HepG2 (cell line): ENCODE data around the gene ABCA2. TPM values are rescaled to one million over a fixed set of nuclear protein-coding genes. Genes with fewer than 3 reads are reported as not detected.

ENCODE experiments used
- ATAC-seq: fragments of 200-7000 bp; cut with Tn5 transposase; 3 replicates; pipeline ENCODE4 v1.9.1; 2020; ENCODE audit warnings: mild to moderate bottlenecking, moderate library complexity
- BruUV-seq: library from RNA; stranded (reverse); fragments of 400-500 nt; replicated peaks from 2 replicates; lab custom pipeline; 2021; lab: Mats Ljungman, UMichigan
- CTCF ChIA-PET: fragments of 300-600 bp; formaldehyde crosslinking; extraction: SDS; loops from one replicate; lab custom pipeline; 2021; ENCODE audit warnings: low total read pairs, inconsistent platforms, low intra/inter-chr PET ratio; lab: Yijun Ruan, JAX
- POLR2A ChIA-PET: fragments of 350-600 bp; sonication (Branson Sonifier 250); formaldehyde crosslinking; loops from one replicate; lab custom pipeline; 2020; ENCODE audit warnings: antibody characterized with exemption, inconsistent platforms; lab: Yijun Ruan, JAX
- DNase-seq: peaks from one replicate; pipeline ENCODE4 v3.0.0-alpha.2; 2015; ENCODE audit warnings: low spot score
- FAIRE-seq: peaks from 3 replicates; lab custom pipeline; 2011; peaks lifted over from hg19 to GRCh38; lab: Jason Lieb, UNC
- H2AFZ ChIP-seq: one replicate; pipeline ENCODE4 v1.6.1; 2011; ENCODE audit warnings: low read length, inconsistent platforms
- H3K27ac ChIP-seq: fragments of 300-600 bp; 3 replicates; pipeline ENCODE4 v1.8.0; 2011; ENCODE audit warnings: mixed run types, mild to moderate bottlenecking, mixed read lengths, low read length, inconsistent platforms; ENCODE audit not compliant: insufficient read depth; ENCODE audit errors: extremely low read length
- H3K27me3 ChIP-seq, 2 experiments: fragments of 200-600 bp in 1 of 2; 2 replicates in 1 of 2; 3 replicates in 1 of 2; pipeline versions ENCODE4 v1.6.0 to v1.8.0; 2011; ENCODE audit warnings: low read length in 2 of 2, mild to moderate bottlenecking in 2 of 2, moderate library complexity in 2 of 2, inconsistent platforms in 1 of 2; ENCODE audit not compliant: insufficient read depth in 2 of 2, control insufficient read depth in 1 of 2
- H3K36me3 ChIP-seq, 2 experiments: fragments of 200-600 bp in 1 of 2; replicated peaks in 1 of 2; 2 replicates in 1 of 2; 3 replicates in 1 of 2; pipeline versions ENCODE4 v1.5.1 to v1.8.0; 2011; ENCODE audit warnings: low read length in 2 of 2, inconsistent platforms in 1 of 2; ENCODE audit not compliant: insufficient read depth in 2 of 2, control insufficient read depth in 1 of 2
- H3K4me1 ChIP-seq: 2 replicates; pipeline ENCODE4 v1.5.1; 2012; ENCODE audit warnings: low read length, inconsistent platforms; ENCODE audit not compliant: insufficient read depth
- H3K4me2 ChIP-seq: 2 replicates; pipeline ENCODE4 v1.6.0; 2011; ENCODE audit warnings: low read depth, low read length, inconsistent platforms
- H3K4me3 ChIP-seq, 3 experiments: fragments of 200-600 bp in 1 of 3; sonication (generic), shearing (Covaris generic) in 1 of 3; replicated peaks in 1 of 3; 2 replicates each; pipeline ENCODE4 v1.5.1; 2011 to 2016; ENCODE audit warnings: low read length in 3 of 3, inconsistent platforms in 2 of 3, low read depth in 2 of 3, mild to moderate bottlenecking in 2 of 3, control low read depth in 1 of 3, mixed read lengths in 1 of 3; ENCODE audit not compliant: insufficient read depth in 1 of 3
- H3K79me2 ChIP-seq: one replicate; pipeline ENCODE4 v1.6.1; 2011; ENCODE audit warnings: low read length, inconsistent platforms; ENCODE audit not compliant: insufficient read depth
- H3K9ac ChIP-seq: 2 replicates; pipeline ENCODE4 v1.6.0; 2011; ENCODE audit warnings: mild to moderate bottlenecking, low read depth, low read length, inconsistent platforms; ENCODE audit not compliant: insufficient read depth
- H3K9me3 ChIP-seq: 2 replicates; pipeline ENCODE4 v1.5.1; 2012; ENCODE audit warnings: mild to moderate bottlenecking, low read length
- H4K20me1 ChIP-seq: 2 replicates; pipeline ENCODE4 v1.6.0; 2011; ENCODE audit warnings: inconsistent platforms, mild to moderate bottlenecking, low read length, moderate library complexity; ENCODE audit not compliant: insufficient read depth
- CTCF ChIP-seq: sonication (generic); formaldehyde crosslinking; IDR thresholded peaks from 2 replicates; pipeline ENCODE4 v1.5.0; 2020; ENCODE audit warnings: mild to moderate bottlenecking, missing genetic modification reagents, moderate library complexity
- ETV5 ChIP-seq: IDR thresholded peaks from 2 replicates; pipeline ENCODE4 v1.6.1; 2018; ENCODE audit warnings: missing biosample characterization, missing genetic modification reagents, inconsistent platforms, borderline replicate concordance
- GABPB1 ChIP-seq: IDR thresholded peaks from 2 replicates; pipeline ENCODE4 v1.6.1; 2016; ENCODE audit warnings: mild to moderate bottlenecking, missing genetic modification reagents, moderate library complexity, missing compliant biosample characterization
- TCF7 ChIP-seq: sonication (generic); IDR thresholded peaks from 2 replicates; pipeline ENCODE4 v1.6.1; 2016; ENCODE audit warnings: antibody characterized with exemption, low read depth
- ZNF777 ChIP-seq: sonication (generic); formaldehyde crosslinking; IDR thresholded peaks from 2 replicates; pipeline ENCODE4 v1.4.0; 2020; ENCODE audit warnings: missing genetic modification reagents
- WGBS: methylation state at CpG from one replicate; pipeline ENCODE4 v1.1.6; 2017; ENCODE audit warnings: low lambda C conversion rate; 5-methylcytosine and 5-hydroxymethylcytosine counted together
- in situ Hi-C: cut with HindIII; loops from 2 replicates; pipeline ENCODE4 v1.10.0; 2017; ENCODE audit warnings: low pct_unique_long_range_greater_than_20kb; ENCODE audit not compliant: extremely low pct_ligation_motif_present
- intact Hi-C: fragments of 100-400 bp; cut with micrococcal nuclease; formaldehyde crosslinking; loops from one replicate; pipeline ENCODE4 v1.10.0; 2022; ENCODE audit not compliant: unreplicated experiment
- polyA plus RNA-seq, 8 experiments: library from polyadenylated mRNA; depleted of rRNA in 3 of 8; stranded (reverse) in 7 of 8; unstranded in 1 of 8; fragments of >200 nt; fragmentation: Illumina TruSeq in 4 of 8; extraction: Trizol in 4 of 8; gene quantifications; 2 replicates each; pipeline versions ENCODE4 v1.2.1 to v1.2.3, GENCODE V29; 2011 to 2016; ENCODE audit warnings: low read depth in 4 of 8, missing spikeins in 1 of 8, mixed read lengths in 1 of 8; ENCODE audit not compliant: insufficient read depth in 1 of 8
- total RNA-seq, 5 experiments: library from RNA; depleted of rRNA; stranded (reverse); fragments of >200 nt; fragmentation: Illumina TruSeq; extraction: Trizol; gene quantifications; 2 replicates each; pipeline ENCODE4 v1.2.3, GENCODE V29; 2016; ENCODE audit warnings: low read depth in 1 of 5

Gene ABCA2
- total and polyA plus RNA-seq, 2 of the 13 experiments (the other 11 are each of a cell fraction or from before 2014, with no cell fraction given) = 2.9 to 19.2 TPM

- no peaks in the 10 kb centered on the region for H3K36me3 ChIP-seq
- H3K9ac ChIP-seq = no peak within 1 kb of the TSS
- H3K27ac ChIP-seq = no peak within 1 kb of the TSS
- peaks cover 39% of the 10 kb centered on the region for H3K4me1 ChIP-seq
- H3K4me2 ChIP-seq = peak within 1 kb of the TSS; percentile 29; the same call in 1 of the 2 replicates
- no TSS peak for BruUV-seq
- in situ Hi-C loops (no loop called here), intact Hi-C loops (no loop called here)
- no peak for FAIRE-seq
- H3K4me3 ChIP-seq = no peak within 1 kb of the TSS
- WGBS = 23% methylated on average over 6 of the region's 18 CpGs
- DNase-seq = no peak
- H3K9me3 ChIP-seq = no peaks in the 10 kb centered on the region
- no peak within 1 kb of the TSS for H2AFZ ChIP-seq
- H3K79me2 ChIP-seq = no peaks in the 10 kb centered on the region
- ChIA-PET POLR2A (no interaction called here), CTCF (no interaction called here)
- H4K20me1 ChIP-seq = no peaks in the 10 kb centered on the region
- H3K27me3 ChIP-seq = peaks cover 1 to 48% of the 10 kb centered on the region in 2 experiments; a peak in 4 of 5 replicates
- no peak for ATAC-seq
- TF ChIP-seq CTCF (CRISPR knock-in tag) (0 out of 2 replicates have a peak, but pooled peaks have one; percentile 3), GABPB1 (CRISPR knock-in tag) (no peak)
Observed at GRCh38 chr9:136982232-136983051, 45.6 kb downstream of the ABCA2 start, which contains the start of gene LCNL1. Gene LCNL1 (plus strand): TSS chr9:136982993. CDS start chr9:136983587, 594 bp downstream.

- Histone ChIP-seq H3K27me3 (peaks cover 2 to 51% of the 10 kb centered on the region in 2 experiments; a peak in 4 of 5 replicates), H4K20me1 (no peaks in the 10 kb centered on the region), H3K9me3 (no peaks in the 10 kb centered on the region), H3K36me3 (no peaks in the 10 kb centered on the region), H2AFZ (no peak overlapping the region), H3K79me2 (no peaks in the 10 kb centered on the region), H3K9ac (no peak overlapping the region), H3K4me2 (peak overlapping the region; percentile 29; the same call in 1 of the 2 replicates), H3K4me1 (peaks cover 39% of the 10 kb centered on the region)
- ATAC-seq (peak; percentile 9; the same call in 1 of the 3 replicates), DNase-seq (peak; percentile 58)
- no TSS peak for BruUV-seq
- 7% methylated on average over 10 of the region's 17 CpGs for WGBS
- peak; percentile 41; the same call in 1 of the 2 replicates for TF ChIP-seq ETV5 (CRISPR knock-in tag)
- TF ChIP-seq TCF7 = no peak
- peak; percentile 53; the same call in 1 of the 2 replicates for TF ChIP-seq ZNF777 (CRISPR knock-in tag)
- TF ChIP-seq, all 625 proteins: peak for 2
- no peak for FAIRE-seq
- ChIA-PET CTCF (no interaction called here), POLR2A (no interaction called here)
- H3K27ac ChIP-seq = no peak overlapping the region
- in situ Hi-C loops (no loop called here), intact Hi-C loops (no loop called here)
- no peak overlapping the region; a peak in 1 of 6 replicates for H3K4me3 ChIP-seq
Observed at GRCh38 chr9:136981588-136982231, 46.3 kb downstream of the ABCA2 start.
